Suprapubic skin (tissue), 3 donors: ENCODE measurements around the gene SH3TC1.

Experiments used
- CTCF ChIP-seq, 2 donors: fragments of 200-600 bp in 1 of 2; fragments of 450-650 bp in 1 of 2; sonication (generic) in 1 of 2; IDR thresholded peaks; one replicate each; pipeline ENCODE4 v1.5.1; 2016 to 2019; ENCODE audit warnings: antibody characterized with exemption in 2 of 2, mild to moderate bottlenecking in 1 of 2, moderate library complexity in 1 of 2
- EP300 ChIP-seq: sonication (generic); formaldehyde crosslinking; IDR thresholded peaks from one replicate; pipeline ENCODE4 v1.6.1; 2017; ENCODE audit warnings: antibody characterized with exemption
- POLR2A ChIP-seq, 2 donors: fragments of 450-650 bp; IDR thresholded peaks; one replicate each; pipeline ENCODE4 v1.6.1; 2017; ENCODE audit warnings: antibody characterized with exemption in 2 of 2, mild to moderate bottlenecking in 2 of 2, moderate library complexity in 2 of 2

GRCh38 chr4:8230033-8230432 is 30.9 kb downstream of the SH3TC1 start:
- TF ChIP-seq CTCF (IDR thresholded peaks at IDR 0.05) (no peak), EP300 (no peak), POLR2A (IDR thresholded peaks at IDR 0.05) (no peak)
